Measurements from ENCODE around the gene AP2B1.

AP2B1 gene

DNA sequence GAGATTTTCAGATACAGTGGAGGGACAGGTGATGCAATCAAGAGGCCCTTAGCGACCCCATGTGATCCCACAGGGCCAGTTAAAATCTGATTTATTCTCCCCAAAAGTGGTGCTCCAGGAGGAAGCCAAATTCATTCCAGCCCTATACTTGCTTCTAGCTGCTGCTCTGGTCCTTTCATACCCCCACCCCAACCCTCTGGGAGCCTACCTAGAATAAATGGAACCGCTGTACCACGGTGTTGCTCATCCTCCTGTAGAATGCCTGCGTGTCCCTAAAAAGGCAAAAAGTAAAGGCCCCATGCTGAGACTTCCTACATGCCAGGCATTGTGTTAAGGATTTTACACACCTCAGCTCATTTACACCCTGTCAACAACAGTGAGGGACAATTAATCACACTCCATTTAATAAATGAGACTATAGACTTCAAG lies 142.3 kb downstream of the AP2B1 start:
- no peak overlapping the region for H3K4me2 ChIP-seq (ENCODE audit: low read length, poor library complexity, severe bottlenecking)
- peaks cover 0 to 38% of the 10 kb centered on the region in 2 experiments for H3K27me3 ChIP-seq (ENCODE audit: control insufficient read depth in 1 of 2, insufficient read depth in 1 of 2, low read length in 2 of 2)
- H2AK5ac ChIP-seq (ENCODE audit: low read length, severe bottlenecking), result no peak overlapping the region
- no peak overlapping the region for H2BK12ac ChIP-seq (ENCODE audit: low read length in 2 of 2)
- no peak overlapping the region for H2BK15ac ChIP-seq (ENCODE audit: low read depth, poor library complexity, severe bottlenecking)
- no peak overlapping the region for H4K8ac ChIP-seq (ENCODE audit: low read length)
- H3K9me3 ChIP-seq (ENCODE audit: control insufficient read depth, low read length), result no peaks in the 10 kb centered on the region
- peaks cover 9% of the 10 kb centered on the region for H3K79me1 ChIP-seq (replicated peaks; ENCODE audit: low read length, poor library complexity, severe bottlenecking)
- no peak overlapping the region for H2AFZ ChIP-seq (ENCODE audit: low read depth, low read length)
- H3K36me3 ChIP-seq (ENCODE audit: control insufficient read depth in 1 of 2, insufficient read depth in 2 of 2, low read depth in 1 of 2, low read length in 2 of 2), result peaks cover 16 to 26% of the 10 kb centered on the region in 2 experiments
- 63% methylated on average over 4 of the region's 4 CpGs for WGBS
- peaks cover 39% of the 10 kb centered on the region for H3K4me1 ChIP-seq (ENCODE audit: control insufficient read depth, insufficient read depth, low read depth, low read length)
- no peak overlapping the region for H4K91ac ChIP-seq (ENCODE audit: low read length)
- H3K23ac ChIP-seq (ENCODE audit: low read length in 2 of 2), result no peak overlapping the region
- H3K9ac ChIP-seq (ENCODE audit: low read length), result no peak overlapping the region
- no peak overlapping the region for H2BK5ac ChIP-seq (ENCODE audit: low read depth, low read length, poor library complexity, severe bottlenecking)
- no peak overlapping the region for H3K18ac ChIP-seq (ENCODE audit: low read depth in 1 of 2, low read length in 2 of 2)
- no peak overlapping the region for H3K27ac ChIP-seq (ENCODE audit: low read length, poor library complexity, severe bottlenecking)
- peak overlapping the region in 1 of 2 experiments; percentile 35 for H3K4ac ChIP-seq (ENCODE audit: low read depth in 1 of 2, low read length in 2 of 2)
- no peak for DNase-seq
- H3K14ac ChIP-seq (ENCODE audit: low read length in 2 of 2), result no peak overlapping the region
- no peak overlapping the region for H3K4me3 ChIP-seq (ENCODE audit: insufficient read depth in 1 of 2, low read depth in 1 of 2, low read length in 2 of 2)
- H2BK120ac ChIP-seq (ENCODE audit: low read depth, low read length), result no peak overlapping the region

DNA sequence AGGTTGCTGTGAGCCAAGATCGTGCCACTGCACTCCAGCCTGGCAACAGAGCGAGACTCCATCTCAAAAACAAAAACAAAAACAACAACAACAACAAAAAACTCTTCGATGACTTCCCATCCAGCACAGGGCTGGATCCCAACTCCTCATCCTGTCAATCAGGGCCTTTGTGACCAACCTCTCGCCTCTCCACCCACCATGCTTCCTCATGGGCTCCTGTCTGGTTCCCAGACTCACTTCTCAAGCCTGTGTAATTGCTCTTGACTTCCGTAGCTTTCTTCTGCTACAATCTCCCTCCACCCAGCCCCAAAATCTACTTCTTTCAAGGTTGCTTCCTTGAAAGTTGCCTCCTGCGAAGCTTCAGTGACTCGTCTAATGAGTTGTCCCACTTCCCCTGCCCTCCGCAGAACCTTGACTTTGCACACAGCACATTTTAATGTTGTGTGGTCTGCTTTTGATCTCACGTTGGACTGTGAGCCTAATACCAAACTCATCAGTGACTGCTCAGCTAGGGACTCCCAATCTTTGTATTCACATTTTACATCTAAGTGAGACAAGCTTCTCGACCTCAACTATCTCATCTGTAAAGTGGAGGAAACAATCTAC lies 143.4 kb downstream of the AP2B1 start:
- H3K27me3 ChIP-seq (ENCODE audit: control insufficient read depth in 1 of 2, insufficient read depth in 1 of 2, low read length in 2 of 2), result peaks cover 0 to 42% of the 10 kb centered on the region in 2 experiments
- no peak overlapping the region for H2BK15ac ChIP-seq (ENCODE audit: low read depth, poor library complexity, severe bottlenecking)

DNA sequence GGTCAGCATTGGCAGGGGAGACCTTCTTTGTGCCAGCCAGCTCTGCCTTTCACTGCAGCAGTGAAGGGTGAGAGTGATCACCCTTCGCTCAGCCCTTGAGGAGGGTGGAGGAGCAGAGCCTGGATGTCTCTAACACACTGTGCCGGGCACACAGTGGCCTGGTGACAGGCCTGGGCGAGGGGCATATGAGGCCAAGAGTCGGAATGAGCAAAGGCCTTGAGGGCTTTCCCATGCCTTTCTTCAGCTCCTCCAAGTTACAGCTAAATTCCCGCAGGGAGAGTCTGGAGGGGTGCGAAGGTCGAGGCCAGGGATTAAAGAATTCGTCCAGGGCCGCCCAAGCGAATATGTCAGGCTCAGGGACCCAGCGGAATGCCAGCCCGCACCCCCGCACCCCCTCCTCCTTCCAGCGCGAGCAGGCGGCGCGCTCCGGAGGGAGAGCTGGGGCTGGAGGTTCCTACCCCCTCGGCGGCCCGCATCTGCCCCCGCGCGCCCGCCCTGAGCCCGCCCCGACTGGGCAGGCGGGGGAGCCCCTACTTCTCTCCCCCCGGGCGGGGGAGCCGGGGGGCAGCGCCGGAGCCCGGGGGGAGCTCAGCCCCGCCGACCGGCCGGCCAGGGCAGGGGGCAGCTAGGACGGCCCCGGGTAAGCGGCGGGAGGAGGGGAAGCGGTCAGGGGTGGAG lies 144.3 kb downstream of the AP2B1 start, which contains the start of gene RASL10B:
Gene RASL10B, plus strand, starts transcription at position 401 of the 678 bp plus-strand sequence. CDS start 3,546 bp downstream, outside the sequence.
- DNase-seq, result peak; percentile 54
- H3K18ac ChIP-seq (ENCODE audit: low read depth in 1 of 2, low read length in 2 of 2), result peak within 1 kb of the TSS; percentile 26 to 85
- peak within 1 kb of the TSS; percentile 10 for H4K8ac ChIP-seq (ENCODE audit: low read length)
- H3K23ac ChIP-seq (ENCODE audit: low read length in 2 of 2), result peak within 1 kb of the TSS in 1 of 2 experiments; percentile 85
- peak within 1 kb of the TSS; percentile 44 to 93 for H2BK12ac ChIP-seq (ENCODE audit: low read length in 2 of 2)
- peak within 1 kb of the TSS; percentile 69 for H3K4me2 ChIP-seq (ENCODE audit: low read length, poor library complexity, severe bottlenecking)
- H3K14ac ChIP-seq (ENCODE audit: low read length in 2 of 2), result peak within 1 kb of the TSS in 1 of 2 experiments; percentile 86
- H2AFZ ChIP-seq (ENCODE audit: low read depth, low read length), result peak within 1 kb of the TSS; percentile 60
- peaks cover 7% of the 10 kb centered on the region for H3K79me1 ChIP-seq (replicated peaks; ENCODE audit: low read length, poor library complexity, severe bottlenecking)
- peak within 1 kb of the TSS in 1 of 2 experiments; percentile 95 for H3K4ac ChIP-seq (ENCODE audit: low read depth in 1 of 2, low read length in 2 of 2)
- H3K4me1 ChIP-seq (ENCODE audit: control insufficient read depth, insufficient read depth, low read depth, low read length), result peaks cover 30% of the 10 kb centered on the region
- peak within 1 kb of the TSS; percentile 83 for H2BK15ac ChIP-seq (ENCODE audit: low read depth, poor library complexity, severe bottlenecking)
- 9% methylated on average over 22 of the region's 44 CpGs for WGBS
- H3K9ac ChIP-seq (ENCODE audit: low read length), result peak within 1 kb of the TSS; percentile 58
- peak within 1 kb of the TSS; percentile 49 for H2AK5ac ChIP-seq (ENCODE audit: low read length, severe bottlenecking)
- peaks cover 10% of the 10 kb centered on the region in 2 experiments for H3K36me3 ChIP-seq (ENCODE audit: control insufficient read depth in 1 of 2, insufficient read depth in 2 of 2, low read depth in 1 of 2, low read length in 2 of 2)
- H4K91ac ChIP-seq (ENCODE audit: low read length), result peak within 1 kb of the TSS; percentile 70
- H2BK5ac ChIP-seq (ENCODE audit: low read depth, low read length, poor library complexity, severe bottlenecking), result no peak within 1 kb of the TSS
- peaks cover 0 to 42% of the 10 kb centered on the region in 2 experiments for H3K27me3 ChIP-seq (ENCODE audit: control insufficient read depth in 1 of 2, insufficient read depth in 1 of 2, low read length in 2 of 2)
- H3K4me3 ChIP-seq (ENCODE audit: insufficient read depth in 1 of 2, low read depth in 1 of 2, low read length in 2 of 2), result peak within 1 kb of the TSS; percentile 69 to 70
- peak within 1 kb of the TSS; percentile 56 for H2BK120ac ChIP-seq (ENCODE audit: low read depth, low read length)
- H3K9me3 ChIP-seq (ENCODE audit: control insufficient read depth, low read length), result no peaks in the 10 kb centered on the region
- H3K27ac ChIP-seq (ENCODE audit: low read length, poor library complexity, severe bottlenecking), result no peak within 1 kb of the TSS

More for the DNA sequence above, 143.4 kb downstream of the AP2B1 start:
- Histone ChIP-seq H3K4ac (ENCODE audit: low read depth in 1 of 2, low read length in 2 of 2) (no peak overlapping the region), H2BK120ac (ENCODE audit: low read depth, low read length) (no peak overlapping the region), H2AK5ac (ENCODE audit: low read length, severe bottlenecking) (no peak overlapping the region), H3K23ac (ENCODE audit: low read length in 2 of 2) (no peak overlapping the region), H2BK5ac (ENCODE audit: low read depth, low read length, poor library complexity, severe bottlenecking) (no peak overlapping the region), H3K27ac (ENCODE audit: low read length, poor library complexity, severe bottlenecking) (no peak overlapping the region), H3K9ac (ENCODE audit: low read length) (no peak overlapping the region), H2BK12ac (ENCODE audit: low read length in 2 of 2) (no peak overlapping the region), H3K4me1 (ENCODE audit: control insufficient read depth, insufficient read depth, low read depth, low read length) (peaks cover 35% of the 10 kb centered on the region), H4K91ac (ENCODE audit: low read length) (no peak overlapping the region), H3K14ac (ENCODE audit: low read length in 2 of 2) (no peak overlapping the region), H4K8ac (ENCODE audit: low read length) (no peak overlapping the region), H3K79me1 (replicated peaks; ENCODE audit: low read length, poor library complexity, severe bottlenecking) (peaks cover 7% of the 10 kb centered on the region), H3K18ac (ENCODE audit: low read depth in 1 of 2, low read length in 2 of 2) (no peak overlapping the region), H3K36me3 (ENCODE audit: control insufficient read depth in 1 of 2, insufficient read depth in 2 of 2, low read depth in 1 of 2, low read length in 2 of 2) (peaks cover 10 to 15% of the 10 kb centered on the region in 2 experiments), H3K4me3 (ENCODE audit: insufficient read depth in 1 of 2, low read depth in 1 of 2, low read length in 2 of 2) (peak overlapping the region in 1 of 2 experiments; percentile 69), H3K9me3 (ENCODE audit: control insufficient read depth, low read length) (no peaks in the 10 kb centered on the region), H2AFZ (ENCODE audit: low read depth, low read length) (no peak overlapping the region), H3K4me2 (ENCODE audit: low read length, poor library complexity, severe bottlenecking) (no peak overlapping the region)
- no peak for DNase-seq
- 72% methylated on average over 10 of the region's 10 CpGs for WGBS
